Neural cell (in vitro differentiated cells): ENCODE data around the gene KCNJ4. TPM values are rescaled to one million over a fixed set of nuclear protein-coding genes. Genes with fewer than 3 reads are reported as not detected.

ENCODE experiments used
- H2AFZ ChIP-seq: fragments of 200-600, 300-800 bp; sonication (generic), shearing (Covaris generic); 2 replicates; pipeline ENCODE4 v1.6.0; 2014; ENCODE audit warnings: low read depth, mild to moderate bottlenecking, antibody characterized with exemption, low read length, moderate library complexity
- H3F3A ChIP-seq: fragments of 200-600 bp; shearing (Covaris generic); 2 replicates; pipeline ENCODE4 v1.6.1; 2016; ENCODE audit warnings: mild to moderate bottlenecking, moderate library complexity, mixed read lengths, antibody characterized with exemption, low read length; ENCODE audit not compliant: insufficient read depth, poor library complexity, severe bottlenecking
- H3K27ac ChIP-seq: fragments of 200-600, 300-800 bp; sonication (generic), shearing (Covaris generic); 2 replicates; pipeline ENCODE4 v1.5.1; 2014; ENCODE audit warnings: mild to moderate bottlenecking, low read length, moderate library complexity
- H3K27me3 ChIP-seq: fragments of 300-800, 200-600 bp; sonication (generic), shearing (Covaris generic); 2 replicates; pipeline ENCODE4 v1.6.0; 2014; ENCODE audit warnings: mild to moderate bottlenecking, low read depth, low read length, moderate library complexity; ENCODE audit not compliant: insufficient read depth
- H3K36me3 ChIP-seq: fragments of 300-800, 200-600 bp; sonication (generic), shearing (Covaris generic); 2 replicates; pipeline ENCODE4 v1.5.1; 2014; ENCODE audit warnings: mild to moderate bottlenecking, antibody characterized with exemption, low read length, moderate library complexity; ENCODE audit not compliant: insufficient read depth
- H3K4me2 ChIP-seq: fragments of 300-800, 200-600 bp; sonication (generic), shearing (Covaris generic); 2 replicates; pipeline ENCODE4 v1.6.0; 2014; ENCODE audit warnings: mild to moderate bottlenecking, low read length
- H3K4me3 ChIP-seq: fragments of 300-800, 200-600 bp; sonication (generic), shearing (Covaris generic); 2 replicates; pipeline ENCODE4 v1.5.1; 2014; ENCODE audit warnings: mild to moderate bottlenecking, low read length, moderate library complexity
- H3K79me2 ChIP-seq: fragments of 200-600 bp; shearing (Covaris generic); replicated peaks from 2 replicates; pipeline ENCODE4 v1.6.0; 2014; ENCODE audit warnings: mild to moderate bottlenecking, low read length, moderate library complexity; ENCODE audit not compliant: insufficient read depth
- H3K9ac ChIP-seq: fragments of 300-800, 200-600 bp; sonication (generic), shearing (Covaris generic); 2 replicates; pipeline ENCODE4 v1.6.1; 2016; ENCODE audit warnings: mild to moderate bottlenecking, low read length, mixed read lengths
- H3K9me2 ChIP-seq: fragments of 200-600 bp; shearing (Covaris generic); 2 replicates; pipeline ENCODE4 v1.6.1; 2016; ENCODE audit warnings: mild to moderate bottlenecking, low read length, mixed read lengths; ENCODE audit not compliant: insufficient read depth
- H3K9me3 ChIP-seq: fragments of 200-600, 300-800 bp; sonication (generic), shearing (Covaris generic); 2 replicates; pipeline ENCODE4 v1.6.1; 2016; ENCODE audit warnings: mild to moderate bottlenecking, mixed run types, low read length, moderate library complexity, mixed read lengths
- H4K20me1 ChIP-seq: fragments of 200-600 bp; shearing (Covaris generic); 2 replicates; pipeline ENCODE4 v1.6.1; 2016; ENCODE audit warnings: mild to moderate bottlenecking, mixed run types; ENCODE audit not compliant: insufficient read depth
- CTCF ChIP-seq: fragments of 450-650 bp; IDR thresholded peaks from 2 replicates; pipeline ENCODE4 v1.5.1; 2014; ENCODE audit warnings: antibody characterized with exemption, mild to moderate bottlenecking, moderate library complexity; ENCODE audit not compliant: poor library complexity, severe bottlenecking
- EP300 ChIP-seq: fragments of 450-650 bp; conservative IDR thresholded peaks from 2 replicates; pipeline ENCODE4 v1.6.1; 2014; ENCODE audit warnings: antibody characterized with exemption, mild to moderate bottlenecking, moderate library complexity; ENCODE audit not compliant: poor library complexity, severe bottlenecking
- EZH2 ChIP-seq: fragments of 200-600, 300-800 bp; shearing (Covaris generic), sonication (generic); IDR thresholded peaks from 2 replicates; pipeline ENCODE4 v1.6.1; 2014; ENCODE audit warnings: antibody characterized with exemption, low read length, borderline replicate concordance, mild to moderate bottlenecking; ENCODE audit not compliant: insufficient read depth, poor library complexity, severe bottlenecking
- MXI1 ChIP-seq: fragments of 450-650 bp; conservative IDR thresholded peaks from 2 replicates; pipeline ENCODE4 v1.6.1; 2014; ENCODE audit warnings: antibody characterized with exemption, mild to moderate bottlenecking; ENCODE audit not compliant: poor library complexity, severe bottlenecking
- POLR2AphosphoS5 ChIP-seq: IDR thresholded peaks from 2 replicates; pipeline ENCODE4 v1.6.1; 2012
- RAD21 ChIP-seq: fragments of 450-650 bp; conservative IDR thresholded peaks from 2 replicates; pipeline ENCODE4 v1.6.1; 2014; ENCODE audit warnings: antibody characterized with exemption, mild to moderate bottlenecking, moderate library complexity
- REST ChIP-seq: IDR thresholded peaks from 2 replicates; pipeline ENCODE4 v1.6.1; 2012; ENCODE audit warnings: borderline replicate concordance
- SMC3 ChIP-seq: fragments of 450-650 bp; conservative IDR thresholded peaks from 2 replicates; pipeline ENCODE4 v1.6.1; 2014; ENCODE audit warnings: antibody characterized with exemption, mild to moderate bottlenecking, moderate library complexity; ENCODE audit not compliant: poor library complexity
- TAF1 ChIP-seq: IDR thresholded peaks from 2 replicates; pipeline ENCODE4 v1.6.1; 2012; ENCODE audit warnings: low read depth
- polyA plus RNA-seq: library from polyadenylated mRNA; depleted of rRNA; stranded (reverse); fragments of >200 nt; gene quantifications from 2 replicates; pipeline ENCODE4 v1.2.3, GENCODE V29; 2014

KCNJ4 gene
- polyA plus RNA-seq, 1 donor from 2014 or later = 1.7 TPM

- Histone ChIP-seq H3K9ac (no peak overlapping the region), H3K27ac (no peak overlapping the region), H3K4me2 (no peak overlapping the region), H3K4me3 (no peak overlapping the region), H3K9me3 (no peaks in the 10 kb centered on the region), H3F3A (no peaks in the 10 kb centered on the region), H2AFZ (no peak overlapping the region), H3K79me2 (no peaks in the 10 kb centered on the region), H3K27me3 (peaks cover 22% of the 10 kb centered on the region), H3K36me3 (no peaks in the 10 kb centered on the region), H4K20me1 (no peaks in the 10 kb centered on the region), H3K9me2 (no peaks in the 10 kb centered on the region)
- TF ChIP-seq TAF1 (no peak), POLR2AphosphoS5 (no peak), RAD21 (no peak)
Observed at GRCh38 chr22:38468443-38469305, 13.7 kb upstream of the KCNJ4 start.

- Histone ChIP-seq H2AFZ (no peak within 1 kb of the TSS), H3K27ac (no peak within 1 kb of the TSS), H3K79me2 (no peaks in the 10 kb centered on the region), H3K36me3 (no peaks in the 10 kb centered on the region), H3K4me3 (no peak within 1 kb of the TSS), H3K9me3 (no peaks in the 10 kb centered on the region), H4K20me1 (no peaks in the 10 kb centered on the region), H3K9me2 (no peaks in the 10 kb centered on the region), H3K4me2 (no peak within 1 kb of the TSS), H3K9ac (no peak within 1 kb of the TSS), H3F3A (no peaks in the 10 kb centered on the region), H3K27me3 (peaks cover 22% of the 10 kb centered on the region)
- TF ChIP-seq MXI1 = no peak
- no peak for TF ChIP-seq TAF1
- no peak for TF ChIP-seq EP300
Observed at GRCh38 chr22:38467904-38468442, 13.0 kb upstream of the KCNJ4 start, which contains the start of gene KDELR3. KDELR3 (plus strand) TSS chr22:38468096; CDS start chr22:38468234, 138 bp downstream.

- no peaks in the 10 kb centered on the region for H3F3A ChIP-seq
- H3K36me3 ChIP-seq = no peaks in the 10 kb centered on the region
- H3K27me3 ChIP-seq = peaks cover 22% of the 10 kb centered on the region
- no peaks in the 10 kb centered on the region for H3K9me3 ChIP-seq
- no peak overlapping the region for H3K27ac ChIP-seq
- no peak overlapping the region for H3K9ac ChIP-seq
- TF ChIP-seq REST (no peak), EP300 (no peak), CTCF (no peak), POLR2AphosphoS5 (no peak), RAD21 (no peak), SMC3 (no peak), EZH2 (no peak), MXI1 (no peak), TAF1 (no peak)
- H3K79me2 ChIP-seq = no peaks in the 10 kb centered on the region
- H2AFZ ChIP-seq = no peak overlapping the region
- H3K9me2 ChIP-seq = no peaks in the 10 kb centered on the region
- no peaks in the 10 kb centered on the region for H4K20me1 ChIP-seq
- H3K4me3 ChIP-seq = no peak overlapping the region
- H3K4me2 ChIP-seq = no peak overlapping the region
Observed at GRCh38 chr22:38467438-38467903, 12.5 kb upstream of the KCNJ4 start.
